Measurements from ENCODE around the gene MYO5A.

The MYO5A gene

DNA sequence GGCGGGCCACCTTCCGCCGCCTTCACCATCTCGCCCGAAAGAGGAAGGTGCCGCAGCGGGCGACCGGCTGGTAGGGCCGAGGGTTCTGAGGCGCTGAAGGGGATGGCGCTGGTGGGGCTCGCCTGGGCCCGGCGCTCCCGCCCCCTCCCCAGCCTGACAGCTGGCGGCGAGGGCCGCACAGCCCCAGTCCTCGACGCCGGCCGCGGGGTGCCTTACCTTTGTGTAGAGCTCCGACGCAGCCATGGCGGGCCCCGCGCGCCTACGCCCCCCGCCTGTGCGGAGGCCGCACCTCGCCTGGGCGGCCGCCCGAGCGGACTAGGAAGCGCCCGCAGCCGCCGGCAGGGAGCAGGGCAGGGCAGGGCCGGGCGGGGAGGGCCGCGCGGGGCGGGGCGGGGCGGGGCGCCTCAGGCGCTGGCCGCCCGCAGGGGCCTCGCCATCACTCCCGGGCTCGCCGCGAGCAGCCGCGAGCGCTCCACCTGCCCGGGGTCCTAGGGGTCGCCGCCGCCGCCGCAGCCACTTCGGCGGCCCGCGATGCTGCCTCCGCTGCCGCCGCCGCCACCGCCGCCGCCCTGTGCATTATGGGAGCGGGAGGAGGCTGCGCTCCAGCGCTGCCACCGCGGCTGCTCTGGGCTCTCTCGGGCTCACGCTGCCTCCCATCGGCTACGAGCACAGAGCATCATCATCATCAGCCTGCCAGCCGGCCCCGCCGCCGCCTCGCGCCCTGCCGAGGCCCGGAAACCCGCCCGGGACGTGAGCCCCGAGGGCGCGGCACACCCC is at the start of gene MYO5A:
TSS of gene MYO5A (minus strand) at position 317 of the 777 bp plus-strand sequence. CDS start at position 243, 74 bp downstream.
- TF ChIP-seq, protein P1, sequence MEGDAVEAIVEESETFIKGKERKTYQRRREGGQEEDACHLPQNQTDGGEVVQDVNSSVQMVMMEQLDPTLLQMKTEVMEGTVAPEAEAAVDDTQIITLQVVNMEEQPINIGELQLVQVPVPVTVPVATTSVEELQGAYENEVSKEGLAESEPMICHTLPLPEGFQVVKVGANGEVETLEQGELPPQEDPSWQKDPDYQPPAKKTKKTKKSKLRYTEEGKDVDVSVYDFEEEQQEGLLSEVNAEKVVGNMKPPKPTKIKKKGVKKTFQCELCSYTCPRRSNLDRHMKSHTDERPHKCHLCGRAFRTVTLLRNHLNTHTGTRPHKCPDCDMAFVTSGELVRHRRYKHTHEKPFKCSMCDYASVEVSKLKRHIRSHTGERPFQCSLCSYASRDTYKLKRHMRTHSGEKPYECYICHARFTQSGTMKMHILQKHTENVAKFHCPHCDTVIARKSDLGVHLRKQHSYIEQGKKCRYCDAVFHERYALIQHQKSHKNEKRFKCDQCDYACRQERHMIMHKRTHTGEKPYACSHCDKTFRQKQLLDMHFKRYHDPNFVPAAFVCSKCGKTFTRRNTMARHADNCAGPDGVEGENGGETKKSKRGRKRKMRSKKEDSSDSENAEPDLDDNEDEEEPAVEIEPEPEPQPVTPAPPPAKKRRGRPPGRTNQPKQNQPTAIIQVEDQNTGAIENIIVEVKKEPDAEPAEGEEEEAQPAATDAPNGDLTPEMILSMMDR (IDR thresholded peaks at IDR 0.05) = peak; percentile 21; the same call in 1 of the 2 replicates

DNA sequence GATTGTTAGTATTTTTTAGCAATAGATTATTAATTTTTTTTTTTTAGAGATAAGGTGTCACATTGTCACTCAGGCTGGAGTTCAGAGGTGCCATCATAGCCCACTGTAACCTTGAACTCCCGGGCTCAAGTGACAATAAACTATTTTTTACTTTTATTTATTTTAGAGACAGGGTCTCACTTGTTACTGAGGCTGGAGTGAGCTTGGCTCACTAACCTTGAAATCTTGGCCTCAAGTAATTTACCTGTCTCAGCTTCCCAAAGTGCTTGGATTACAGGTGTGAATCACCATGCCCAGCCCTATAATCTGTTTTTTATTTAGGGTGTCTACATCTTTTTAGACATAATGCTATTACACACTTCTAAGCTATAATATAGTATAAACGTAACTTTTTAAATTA is 48.0 kb upstream of the MYO5A start:
- TF ChIP-seq, protein P1 (IDR thresholded peaks at IDR 0.05) = no peak

DNA sequence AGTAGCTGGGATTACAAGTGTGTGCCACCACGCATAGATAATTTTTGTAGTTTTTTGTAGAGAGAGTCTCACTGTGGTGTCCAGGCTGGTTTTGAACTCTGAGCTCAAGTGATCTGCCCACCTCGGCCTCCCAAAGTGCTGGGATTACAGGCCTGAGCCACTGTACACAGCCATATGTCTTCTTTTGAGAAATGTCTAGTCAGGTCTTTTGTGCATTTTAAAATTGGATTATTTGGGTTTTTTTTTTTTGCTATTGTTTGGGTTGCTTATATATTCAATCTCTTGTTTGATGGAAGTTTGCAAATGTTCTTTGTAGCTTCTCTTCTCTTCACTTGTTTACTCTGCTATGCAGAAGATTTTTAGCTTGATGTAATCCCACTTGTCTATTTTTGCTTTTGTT is 46.4 kb upstream of the MYO5A start:
- TF ChIP-seq, protein P1 (IDR thresholded peaks at IDR 0.05) = no peak

DNA sequence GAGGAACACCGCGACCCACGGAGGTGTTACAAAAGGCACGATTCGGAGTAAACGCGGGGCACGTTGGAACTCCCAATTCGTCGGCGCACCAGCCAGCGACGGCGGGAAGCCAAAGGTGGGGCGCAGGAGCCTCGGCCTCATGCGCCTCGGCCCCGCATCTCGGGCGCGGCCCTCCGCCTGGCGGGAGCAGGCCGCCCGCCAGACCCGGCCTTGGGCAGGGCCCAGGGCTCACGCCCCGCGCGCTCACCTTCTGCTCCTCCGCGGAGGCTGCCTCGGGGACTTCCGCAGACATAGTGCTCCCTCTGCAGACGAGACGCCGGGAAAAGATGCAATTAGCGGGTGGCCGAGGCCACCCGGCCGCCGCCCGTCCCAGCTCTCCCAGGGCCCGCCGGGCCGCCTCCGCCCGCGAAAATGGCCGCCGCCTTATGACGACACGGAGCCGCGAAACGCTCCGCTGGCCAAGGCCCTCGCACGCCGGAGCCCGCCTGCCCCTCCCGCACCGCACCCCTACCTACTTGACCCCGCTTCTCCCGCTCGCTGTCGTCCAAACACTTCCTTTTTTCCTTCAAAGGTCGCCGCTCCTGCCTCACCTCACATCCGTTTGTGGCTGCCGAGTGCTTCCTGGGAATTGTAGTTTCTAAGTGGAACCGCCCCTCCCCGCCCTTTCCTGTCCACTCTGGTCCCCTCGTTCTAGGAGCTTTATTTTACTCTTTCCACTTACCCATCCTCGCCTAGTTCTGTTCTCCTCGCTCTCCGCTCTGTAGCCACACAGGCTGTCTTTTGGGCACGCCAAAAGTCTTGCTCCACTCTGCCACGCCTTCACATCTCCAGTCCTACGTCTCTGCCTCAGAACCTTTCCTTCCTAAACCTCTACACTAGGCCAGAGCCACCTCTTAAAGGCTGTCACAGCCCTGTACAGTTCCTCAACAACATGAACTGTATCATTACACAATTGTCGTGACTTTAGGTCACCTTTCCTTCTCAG is 40.2 kb upstream of the MYO5A start, which contains the start of gene ARPP19:
TSS of gene ARPP19 (minus strand) at position 430 of the 985 bp plus-strand sequence. CDS start at position 292, 138 bp downstream.
- TF ChIP-seq, protein P1 (IDR thresholded peaks at IDR 0.05) = peak; percentile 22; the same call in 1 of the 2 replicates

DNA sequence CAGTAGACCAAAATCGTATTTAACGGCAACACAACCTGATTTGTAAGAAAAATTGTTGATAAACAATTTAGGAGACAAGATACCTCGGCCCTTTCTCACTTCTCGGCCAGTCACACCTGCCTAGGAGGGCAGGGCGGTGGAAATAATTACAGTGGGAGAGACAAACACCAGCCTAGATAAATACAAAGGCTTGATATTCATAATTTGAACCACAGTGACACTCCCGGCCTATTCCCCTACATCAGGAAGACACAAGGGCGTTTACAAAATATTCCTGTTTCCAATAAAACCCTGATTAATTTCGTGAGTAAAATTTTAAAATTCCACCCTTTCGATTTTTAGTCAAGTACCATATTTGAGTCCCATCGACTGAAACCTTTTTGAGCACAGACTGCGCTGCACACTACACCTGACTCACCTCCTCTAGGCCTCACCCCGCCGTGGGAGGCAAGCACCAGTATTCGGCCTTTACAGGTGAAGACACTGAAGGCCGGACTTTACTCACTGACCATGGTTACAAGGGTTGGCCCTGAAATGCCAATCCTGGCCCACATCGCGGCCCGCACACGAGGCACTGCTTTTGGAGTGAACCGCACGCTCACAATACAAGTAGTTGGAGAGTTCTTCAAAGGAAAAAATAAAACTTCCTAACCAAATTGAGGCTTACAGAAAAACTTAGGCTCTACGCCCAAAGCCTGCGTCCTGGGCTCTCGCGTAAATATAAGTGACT is 39.4 kb upstream of the MYO5A start:
- TF ChIP-seq, protein P1 (IDR thresholded peaks at IDR 0.05) = no peak

DNA sequence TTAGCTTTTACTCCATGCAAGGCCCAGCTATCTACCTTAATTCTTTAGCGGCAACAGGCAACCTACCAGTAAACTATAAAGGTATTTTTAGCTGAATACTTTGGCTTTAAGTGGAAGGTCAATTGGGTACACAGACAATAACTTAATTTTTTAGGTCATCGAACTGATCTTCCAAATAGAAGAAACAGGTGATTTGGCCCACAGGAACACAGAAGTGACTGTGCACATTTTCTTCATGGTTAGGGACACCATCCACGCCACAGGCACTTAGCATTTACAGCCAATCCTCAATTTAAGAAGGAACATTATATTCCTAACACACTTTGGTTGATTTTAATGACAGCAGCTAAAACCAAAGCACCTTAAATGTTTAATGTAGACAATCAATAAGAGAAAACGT is 38.2 kb upstream of the MYO5A start:
- TF ChIP-seq, protein P1 (IDR thresholded peaks at IDR 0.05) = no peak
